Memory B cell (primary cell): ENCODE results near the gene MED12.

Experiments used
- ATAC-seq: fragments of 150-1000 bp; cut with Tn5 transposase; 2 replicates; pipeline ENCODE4 v1.10.0; 2021; ENCODE audit warnings: low read depth, mild to moderate bottlenecking, moderate library complexity
- DNase-seq, 2 donors: peaks; one replicate each; pipeline ENCODE4 v3.0.0; 2022; ENCODE audit warnings: low spot score in 2 of 2
- H3K27ac Mint-ChIP-seq: one replicate; pipeline ENCODE4 v1.8.0; 2022; ENCODE audit warnings: mild to moderate bottlenecking, moderate library complexity, mixed read lengths
- H3K27me3 Mint-ChIP-seq: one replicate; pipeline ENCODE4 v1.8.0; 2022; ENCODE audit warnings: mixed read lengths
- H3K36me3 Mint-ChIP-seq: one replicate; pipeline ENCODE4 v1.8.0; 2022; ENCODE audit warnings: mild to moderate bottlenecking, mixed read lengths
- H3K4me1 Mint-ChIP-seq: one replicate; pipeline ENCODE4 v1.8.0; 2022; ENCODE audit warnings: mixed read lengths
- H3K4me3 Mint-ChIP-seq: one replicate; pipeline ENCODE4 v1.8.0; 2022; ENCODE audit warnings: mild to moderate bottlenecking, moderate library complexity, mixed read lengths
- H3K9me3 Mint-ChIP-seq: one replicate; pipeline ENCODE4 v1.8.0; 2022; ENCODE audit warnings: mixed read lengths

Gene MED12

GRCh38 chrX:71118032-71118984, at the start of gene MED12:
MED12 (plus strand) TSS chrX:71118596; CDS start chrX:71118755, 159 bp downstream.
- Mint-ChIP-seq H3K36me3 (peaks cover 14% of the 10 kb centered on the region), H3K27ac (peak within 1 kb of the TSS; percentile 97), H3K4me3 (peak within 1 kb of the TSS; percentile 94), H3K4me1 (peaks cover 14% of the 10 kb centered on the region), H3K27me3 (no peaks in the 10 kb centered on the region), H3K9me3 (no peaks in the 10 kb centered on the region)
- peak; percentile 67 to 69 for DNase-seq
- peak; percentile 93 for ATAC-seq

DNA sequence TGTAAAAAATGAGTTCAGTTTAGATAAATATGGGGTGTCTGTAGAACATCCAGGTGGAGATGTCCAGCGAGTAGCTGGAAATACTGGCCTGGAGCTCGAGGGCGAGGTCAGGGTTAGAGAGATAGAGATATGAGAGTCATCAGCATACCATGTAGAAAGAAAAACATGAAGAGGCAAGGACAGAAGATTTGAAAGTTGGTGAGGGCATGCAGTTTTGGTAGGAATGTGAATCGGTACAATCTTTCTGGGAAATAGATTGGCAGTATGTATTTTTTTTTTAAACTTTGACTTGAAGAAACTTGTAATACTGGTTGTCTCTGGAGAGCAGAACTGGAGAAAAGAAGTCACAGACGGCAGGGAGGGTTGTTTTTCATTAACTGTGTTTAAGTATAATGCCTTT, 47.9 kb upstream of the MED12 start:
- Mint-ChIP-seq H3K36me3 (no peaks in the 10 kb centered on the region), H3K9me3 (no peaks in the 10 kb centered on the region), H3K4me1 (peaks cover 10% of the 10 kb centered on the region), H3K27me3 (peaks cover 6% of the 10 kb centered on the region), H3K4me3 (no peak overlapping the region), H3K27ac (no peak overlapping the region)
- DNase-seq (no peak), ATAC-seq (no peak)

- DNase-seq: no peak
- H3K4me3 Mint-ChIP-seq: no peak overlapping the region
- H3K9me3 Mint-ChIP-seq: no peaks in the 10 kb centered on the region
- ATAC-seq: no peak
- H3K27ac Mint-ChIP-seq: no peak overlapping the region
- no peaks in the 10 kb centered on the region for H3K27me3 Mint-ChIP-seq
- no peaks in the 10 kb centered on the region for H3K4me1 Mint-ChIP-seq
- no peaks in the 10 kb centered on the region for H3K36me3 Mint-ChIP-seq
Measured at GRCh38 chrX:71081330-71082123, 36.9 kb upstream of the MED12 start.

DNA sequence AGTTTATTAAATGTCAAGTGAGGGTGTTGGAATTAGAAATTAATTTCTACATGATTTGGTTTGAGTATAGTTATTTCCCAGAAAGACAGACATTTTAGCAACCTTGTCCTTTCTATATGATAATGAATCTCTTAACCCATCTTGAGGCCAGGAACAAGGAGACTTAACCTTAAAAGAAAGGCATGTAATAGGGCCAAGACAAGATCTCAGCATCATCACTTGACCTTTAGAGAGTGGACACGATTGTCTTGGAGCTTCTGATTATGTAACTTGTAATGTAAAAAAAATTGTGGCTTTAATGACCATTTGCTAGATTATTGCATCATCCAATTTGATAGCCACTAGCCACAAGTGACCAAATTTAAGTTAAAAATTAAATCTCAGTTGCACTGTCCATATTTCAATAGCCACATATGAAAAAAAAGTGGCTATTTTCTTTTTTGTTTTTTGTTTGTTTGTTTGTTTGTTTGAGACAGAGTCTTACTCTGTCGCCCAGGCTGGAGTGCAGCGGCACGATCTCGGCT, 36.2 kb upstream of the MED12 start:
- no peaks in the 10 kb centered on the region for H3K9me3 Mint-ChIP-seq
- no peak overlapping the region for H3K27ac Mint-ChIP-seq
- H3K4me1 Mint-ChIP-seq: no peaks in the 10 kb centered on the region
- H3K36me3 Mint-ChIP-seq: no peaks in the 10 kb centered on the region
- H3K4me3 Mint-ChIP-seq: no peak overlapping the region
- ATAC-seq (no peak), DNase-seq (no peak)
- no peaks in the 10 kb centered on the region for H3K27me3 Mint-ChIP-seq

DNA sequence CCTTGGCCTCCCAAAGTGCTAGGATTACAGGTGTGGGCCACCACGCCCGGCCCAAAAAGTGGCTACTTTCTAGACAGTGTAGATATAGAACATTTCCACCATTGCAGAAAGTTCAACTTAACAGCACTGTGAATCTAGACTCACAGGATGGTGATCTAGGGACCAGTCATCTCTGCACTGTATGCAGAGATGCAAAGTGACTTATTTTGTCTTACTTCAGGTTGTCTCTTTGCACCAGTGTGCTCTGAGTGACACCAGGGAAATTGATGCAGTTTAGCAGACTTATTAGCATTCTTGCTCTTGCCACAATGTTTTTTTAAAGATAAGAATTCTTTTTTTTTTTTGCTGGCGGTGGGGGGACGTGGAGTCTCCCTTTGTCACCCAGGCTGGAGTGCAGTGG, 35.6 kb upstream of the MED12 start:
- H3K27ac Mint-ChIP-seq: no peak overlapping the region
- no peaks in the 10 kb centered on the region for H3K36me3 Mint-ChIP-seq
- H3K4me3 Mint-ChIP-seq: no peak overlapping the region
- no peaks in the 10 kb centered on the region for H3K27me3 Mint-ChIP-seq
- DNase-seq (no peak), ATAC-seq (no peak)
- H3K4me1 Mint-ChIP-seq: no peaks in the 10 kb centered on the region
- H3K9me3 Mint-ChIP-seq: no peaks in the 10 kb centered on the region

GRCh38 chrX:71085900-71086299, 32.5 kb upstream of the MED12 start:
- no peak for ATAC-seq
- H3K27me3 Mint-ChIP-seq: no peaks in the 10 kb centered on the region
- no peak overlapping the region for H3K27ac Mint-ChIP-seq
- H3K36me3 Mint-ChIP-seq: no peaks in the 10 kb centered on the region
- no peaks in the 10 kb centered on the region for H3K9me3 Mint-ChIP-seq
- H3K4me1 Mint-ChIP-seq: no peaks in the 10 kb centered on the region
- no peak overlapping the region for H3K4me3 Mint-ChIP-seq
- DNase-seq: no peak

- no peaks in the 10 kb centered on the region for H3K9me3 Mint-ChIP-seq
- no peaks in the 10 kb centered on the region for H3K36me3 Mint-ChIP-seq
- peaks cover 6% of the 10 kb centered on the region for H3K4me1 Mint-ChIP-seq
- DNase-seq: no peak
- no peak overlapping the region for H3K4me3 Mint-ChIP-seq
- H3K27me3 Mint-ChIP-seq: no peaks in the 10 kb centered on the region
- H3K27ac Mint-ChIP-seq: no peak overlapping the region
- no peak for ATAC-seq
Measured at GRCh38 chrX:71091263-71091662, 27.1 kb upstream of the MED12 start.

DNA sequence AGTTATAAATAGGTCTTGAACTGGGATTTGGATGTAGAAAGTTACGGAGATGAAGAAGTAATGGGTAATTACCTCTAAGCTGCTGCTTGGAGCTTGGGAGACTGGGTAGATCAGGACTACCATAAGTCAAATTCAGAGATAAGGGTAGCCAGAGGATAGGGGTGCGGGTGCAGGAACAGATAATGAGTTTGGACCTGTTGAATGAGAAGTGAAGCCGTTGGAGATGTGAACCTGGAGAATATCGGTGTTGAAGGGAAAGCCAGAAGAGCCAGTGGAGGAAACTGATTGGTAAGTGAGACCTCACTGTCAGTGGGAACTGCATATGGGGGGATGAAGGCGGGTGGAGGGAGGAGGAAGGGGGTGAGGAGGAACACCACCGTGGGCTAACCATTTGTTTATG, 23.4 kb upstream of the MED12 start:
- Mint-ChIP-seq H3K36me3 (no peaks in the 10 kb centered on the region), H3K4me3 (peak overlapping the region; percentile 96), H3K9me3 (no peaks in the 10 kb centered on the region), H3K27ac (peak overlapping the region; percentile 97), H3K4me1 (peaks cover 13% of the 10 kb centered on the region), H3K27me3 (no peaks in the 10 kb centered on the region)
- ATAC-seq (no peak), DNase-seq (no peak)

- ATAC-seq: peak; percentile 85
- Mint-ChIP-seq H3K4me1 (peaks cover 13% of the 10 kb centered on the region), H3K36me3 (no peaks in the 10 kb centered on the region), H3K9me3 (no peaks in the 10 kb centered on the region), H3K4me3 (peak within 1 kb of the TSS; percentile 96), H3K27me3 (no peaks in the 10 kb centered on the region), H3K27ac (peak within 1 kb of the TSS; percentile 97)
- DNase-seq: peak; percentile 69 to 71
Measured at GRCh38 chrX:71095555-71095980, 22.8 kb upstream of the MED12 start, which contains the start of gene FOXO4. FOXO4 (plus strand) TSS chrX:71095851; CDS start chrX:71096529, 678 bp downstream.

DNA sequence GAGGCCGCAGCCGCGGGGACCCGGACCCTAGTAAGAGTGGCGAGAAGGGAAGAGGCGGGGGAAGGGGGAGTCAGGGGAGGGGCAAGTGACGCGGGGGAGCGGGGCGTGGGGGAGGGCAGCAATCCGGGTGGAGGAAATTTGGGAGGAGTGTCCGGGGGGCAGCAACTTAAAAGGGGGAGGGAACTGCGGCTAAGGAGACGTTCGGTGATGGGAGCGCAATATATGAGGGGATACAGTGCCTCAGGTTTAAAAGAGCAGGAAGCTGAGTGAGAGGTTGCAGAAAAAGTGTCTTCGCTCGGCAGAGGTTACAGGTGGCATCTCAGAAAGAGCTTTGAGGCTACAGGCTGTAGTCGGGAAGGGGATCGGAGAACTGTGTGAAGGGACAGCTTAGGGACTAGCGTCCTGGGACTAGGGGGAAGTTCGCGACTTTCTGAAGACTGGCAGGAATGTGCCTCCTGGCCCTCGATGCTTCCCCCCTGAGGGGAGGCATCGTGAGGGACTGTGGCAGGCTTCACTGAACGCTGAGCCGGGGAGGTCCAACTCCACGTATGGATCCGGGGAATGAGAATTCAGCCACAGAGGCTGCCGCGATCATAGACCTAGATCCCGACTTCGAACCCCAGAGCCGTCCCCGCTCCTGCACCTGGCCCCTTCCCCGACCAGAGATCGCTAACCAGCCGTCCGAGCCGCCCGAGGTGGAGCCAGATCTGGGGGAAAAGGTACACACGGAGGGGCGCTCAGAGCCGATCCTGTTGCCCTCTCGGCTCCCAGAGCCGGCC, 22.2 kb upstream of the MED12 start:
- peaks cover 13% of the 10 kb centered on the region for H3K4me1 Mint-ChIP-seq
- DNase-seq: no peak

DNA sequence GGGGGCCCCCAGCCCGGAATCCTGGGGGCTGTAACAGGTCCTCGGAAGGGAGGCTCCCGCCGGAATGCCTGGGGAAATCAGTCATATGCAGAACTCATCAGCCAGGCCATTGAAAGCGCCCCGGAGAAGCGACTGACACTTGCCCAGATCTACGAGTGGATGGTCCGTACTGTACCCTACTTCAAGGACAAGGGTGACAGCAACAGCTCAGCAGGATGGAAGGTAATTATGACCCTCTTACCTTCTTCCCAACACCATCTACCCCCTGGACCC, 21.7 kb upstream of the MED12 start:
- Mint-ChIP-seq H3K36me3 (no peaks in the 10 kb centered on the region), H3K27me3 (no peaks in the 10 kb centered on the region), H3K27ac (no peak overlapping the region), H3K9me3 (no peaks in the 10 kb centered on the region), H3K4me1 (peaks cover 18% of the 10 kb centered on the region), H3K4me3 (peak overlapping the region; percentile 96)
- DNase-seq (no peak), ATAC-seq (no peak)

More for the DNA sequence above, 22.2 kb upstream of the MED12 start:
- Mint-ChIP-seq H3K27ac (peak overlapping the region; percentile 97), H3K36me3 (no peaks in the 10 kb centered on the region), H3K27me3 (no peaks in the 10 kb centered on the region), H3K9me3 (no peaks in the 10 kb centered on the region), H3K4me3 (peak overlapping the region; percentile 96)
- ATAC-seq: peak; percentile 41

DNA sequence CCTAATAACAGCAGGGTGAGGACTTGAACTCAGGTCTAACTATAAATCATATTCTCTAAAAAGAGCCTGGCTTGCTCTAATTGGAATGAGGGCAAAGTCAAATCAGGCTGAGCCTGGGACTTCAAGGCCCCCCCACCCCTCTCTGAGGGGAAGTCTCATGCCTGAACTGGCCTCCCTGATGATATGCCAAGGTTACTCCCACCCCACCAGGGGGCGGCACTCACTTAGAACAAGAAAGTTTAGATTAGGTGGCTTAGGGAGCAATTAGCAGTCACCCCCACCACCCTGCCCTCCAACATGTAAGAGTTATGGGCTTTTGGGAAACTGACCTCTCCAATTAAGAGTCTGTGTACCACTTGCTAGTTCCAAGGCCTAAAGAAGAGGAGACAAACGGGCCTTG, 20.1 kb upstream of the MED12 start:
- no peaks in the 10 kb centered on the region for H3K27me3 Mint-ChIP-seq
- H3K36me3 Mint-ChIP-seq: no peaks in the 10 kb centered on the region
- ATAC-seq (peak; percentile 64), DNase-seq (peak; percentile 62 to 65)
- H3K4me1 Mint-ChIP-seq: peaks cover 26% of the 10 kb centered on the region
- H3K9me3 Mint-ChIP-seq: no peaks in the 10 kb centered on the region
- H3K27ac Mint-ChIP-seq: peak overlapping the region; percentile 12
- H3K4me3 Mint-ChIP-seq: no peak overlapping the region

- ATAC-seq (no peak), DNase-seq (no peak)
- peak overlapping the region; percentile 36 for H3K27ac Mint-ChIP-seq
- no peaks in the 10 kb centered on the region for H3K9me3 Mint-ChIP-seq
- H3K36me3 Mint-ChIP-seq: no peaks in the 10 kb centered on the region
- H3K4me1 Mint-ChIP-seq: peaks cover 31% of the 10 kb centered on the region
- no peaks in the 10 kb centered on the region for H3K27me3 Mint-ChIP-seq
- H3K4me3 Mint-ChIP-seq: no peak overlapping the region
Measured at GRCh38 chrX:71098951-71099506, 19.4 kb upstream of the MED12 start.
